Smooth muscle cell (in vitro differentiated cells): ENCODE data around the gene CELSR1. TPM values are rescaled to one million over a fixed set of nuclear protein-coding genes. Genes with fewer than 3 reads are reported as not detected.

Experiments
- DNase-seq: peaks from one replicate; lab custom pipeline; 2025; ENCODE audit not compliant: unreplicated experiment; lab: John Stamatoyannopoulos, UW
- H2AFZ ChIP-seq: fragments of 200-600 bp; sonication (generic); 2 replicates; pipeline ENCODE4 v1.6.0; 2016; ENCODE audit warnings: antibody characterized with exemption, low read depth, mild to moderate bottlenecking
- H3F3A ChIP-seq: fragments of 200-600 bp; sonication (generic); 2 replicates; pipeline ENCODE4 v1.6.0; 2017; ENCODE audit warnings: antibody characterized with exemption, low read depth
- H3K27ac ChIP-seq: fragments of 200-600 bp; sonication (generic); 2 replicates; pipeline ENCODE4 v1.5.1; 2016; ENCODE audit warnings: low read depth, mild to moderate bottlenecking
- H3K27me3 ChIP-seq: fragments of 200-600 bp; sonication (generic); 2 replicates; pipeline ENCODE4 v1.6.1; 2016; ENCODE audit warnings: low read depth, mild to moderate bottlenecking
- H3K36me3 ChIP-seq: fragments of 200-600 bp; sonication (generic); 2 replicates; pipeline ENCODE4 v1.5.1; 2016; ENCODE audit warnings: low read depth
- H3K4me1 ChIP-seq: fragments of 200-600 bp; sonication (generic); 2 replicates; pipeline ENCODE4 v1.5.1; 2016; ENCODE audit warnings: low read depth
- H3K4me2 ChIP-seq: fragments of 200-600 bp; sonication (generic); 2 replicates; pipeline ENCODE4 v1.6.0; 2016; ENCODE audit warnings: mild to moderate bottlenecking
- H3K4me3 ChIP-seq: fragments of 200-600 bp; sonication (generic); 2 replicates; pipeline ENCODE4 v1.5.1; 2016; ENCODE audit warnings: mild to moderate bottlenecking
- H3K79me2 ChIP-seq: fragments of 200-600 bp; sonication (generic); 2 replicates; pipeline ENCODE4 v1.6.0; 2016; ENCODE audit warnings: low read depth, mild to moderate bottlenecking
- H3K9ac ChIP-seq: fragments of 200-600 bp; sonication (generic); 2 replicates; pipeline ENCODE4 v1.6.0; 2016; ENCODE audit warnings: low read depth
- H3K9me3 ChIP-seq: fragments of 200-600 bp; sonication (generic); replicated peaks from 2 replicates; pipeline ENCODE4 v1.5.1; 2016; ENCODE audit warnings: low read depth
- H4K20me1 ChIP-seq: fragments of 200-600 bp; sonication (generic); 2 replicates; pipeline ENCODE4 v1.6.0; 2016; ENCODE audit warnings: low read depth
- CTCF ChIP-seq: fragments of 200-600 bp; sonication (generic); IDR thresholded peaks from 2 replicates; pipeline ENCODE4 v1.5.1; 2017; ENCODE audit warnings: borderline replicate concordance, mild to moderate bottlenecking, antibody characterized with exemption; ENCODE audit not compliant: insufficient read depth, poor library complexity, severe bottlenecking
- WGBS: methylation state at CpG from one replicate; pipeline ENCODE4 v1.1.7; 2016; ENCODE audit warnings: low lambda C conversion rate; 5-methylcytosine and 5-hydroxymethylcytosine counted together
- polyA plus RNA-seq: library from polyadenylated mRNA; unstranded; fragments of >200 nt; fragmentation: Nextera tagmentation; extraction: Ambion mirVana; gene quantifications from 2 replicates; pipeline ENCODE4 v1.2.1, GENCODE V29; 2016
- total RNA-seq: library from RNA; depleted of rRNA; stranded (reverse); fragments of >200 nt; gene quantifications from 2 replicates; pipeline ENCODE4 v1.2.3, GENCODE V29; 2014

The CELSR1 gene
- total and polyA plus RNA-seq, 2 experiments from 2014 or later = 3.6 to 15.2 TPM

DNA sequence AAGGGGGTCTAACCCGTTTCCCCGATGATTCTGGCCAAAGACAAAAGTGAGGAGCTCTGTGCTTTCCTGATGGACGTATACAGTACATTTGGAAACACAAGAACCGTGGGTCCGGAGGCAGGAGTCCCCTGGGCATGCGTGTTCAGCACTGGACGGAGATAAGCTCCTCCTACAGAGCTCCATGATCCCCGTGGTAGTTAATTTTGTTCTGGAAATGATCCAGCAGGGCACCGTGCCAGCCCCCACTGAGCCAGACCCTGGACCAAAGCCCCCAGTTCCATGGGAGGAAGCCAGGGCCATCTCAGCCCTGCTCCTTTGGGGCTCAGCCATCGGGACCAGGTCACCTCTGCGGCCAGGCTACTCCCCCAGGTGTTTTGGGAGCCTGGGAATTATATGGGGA lies 118.6 kb downstream of the CELSR1 start:
- Histone ChIP-seq H3K9ac (no peak overlapping the region), H3K4me1 (no peaks in the 10 kb centered on the region), H3K27ac (no peak overlapping the region), H3K27me3 (no peaks in the 10 kb centered on the region), H3K9me3 (no peaks in the 10 kb centered on the region), H2AFZ (no peak overlapping the region), H3K4me2 (no peak overlapping the region), H3K4me3 (no peak overlapping the region), H4K20me1 (no peaks in the 10 kb centered on the region), H3K36me3 (no peaks in the 10 kb centered on the region), H3F3A (no peaks in the 10 kb centered on the region), H3K79me2 (no peaks in the 10 kb centered on the region)
- no peak for TF ChIP-seq CTCF
- DNase-seq = no peak
- 85% methylated on average over 11 of the region's 11 CpGs for WGBS

GRCh38 chr22:46417769-46418168 lies 119.7 kb downstream of the CELSR1 start:
- no peaks in the 10 kb centered on the region for H3K4me1 ChIP-seq
- no peak for TF ChIP-seq CTCF
- no peaks in the 10 kb centered on the region for H3K36me3 ChIP-seq
- no peaks in the 10 kb centered on the region for H4K20me1 ChIP-seq
- H3K79me2 ChIP-seq = no peaks in the 10 kb centered on the region
- no peaks in the 10 kb centered on the region for H3K9me3 ChIP-seq
- H3K9ac ChIP-seq = no peak overlapping the region
- DNase-seq = no peak
- 92% methylated on average over 7 of the region's 7 CpGs for WGBS
- H2AFZ ChIP-seq = no peak overlapping the region
- no peak overlapping the region for H3K4me3 ChIP-seq
- H3K27ac ChIP-seq = no peak overlapping the region
- no peaks in the 10 kb centered on the region for H3K27me3 ChIP-seq
- no peak overlapping the region for H3K4me2 ChIP-seq
- no peaks in the 10 kb centered on the region for H3F3A ChIP-seq

DNA sequence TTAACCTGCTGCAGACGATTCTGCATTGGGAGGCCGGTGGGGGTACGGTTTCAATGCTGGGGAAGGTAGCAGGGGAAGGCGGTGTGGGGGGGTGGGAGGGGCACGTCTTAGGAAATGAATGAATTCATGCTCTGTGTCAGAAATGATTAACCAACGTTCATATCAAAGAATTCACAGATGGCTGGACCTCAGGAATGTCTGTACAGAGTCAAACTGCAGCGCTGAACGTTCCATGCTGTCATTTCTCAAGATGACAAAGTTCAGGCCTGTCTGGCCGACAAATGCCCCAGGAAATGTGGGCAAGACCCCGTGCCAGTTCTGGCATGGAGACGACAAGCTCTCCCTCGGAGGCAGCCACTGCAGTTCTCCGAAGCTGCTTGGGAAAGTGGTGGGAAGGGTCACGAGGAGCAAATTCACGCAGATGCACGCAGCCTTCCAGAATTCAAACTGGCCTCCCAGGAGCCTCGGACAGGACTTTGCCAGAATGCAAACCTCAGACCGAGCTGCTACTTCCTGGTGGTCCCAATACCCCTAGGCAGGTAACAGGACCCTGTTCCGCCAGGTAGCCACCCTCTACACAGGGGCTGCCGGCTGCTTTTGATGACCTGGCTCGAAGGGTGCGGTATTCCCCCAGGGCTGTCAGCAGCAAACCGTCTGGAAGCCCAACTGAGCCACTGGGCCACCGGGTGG lies 120.4 kb downstream of the CELSR1 start:
- Histone ChIP-seq H3K36me3 (no peaks in the 10 kb centered on the region), H3F3A (no peaks in the 10 kb centered on the region), H3K27me3 (no peaks in the 10 kb centered on the region), H3K4me2 (no peak overlapping the region), H2AFZ (no peak overlapping the region), H3K4me3 (no peak overlapping the region), H3K9ac (no peak overlapping the region), H3K4me1 (no peaks in the 10 kb centered on the region), H3K79me2 (no peaks in the 10 kb centered on the region), H4K20me1 (no peaks in the 10 kb centered on the region), H3K9me3 (no peaks in the 10 kb centered on the region), H3K27ac (no peak overlapping the region)
- 78% methylated on average over 24 of the region's 24 CpGs for WGBS
- DNase-seq = no peak
- no peak for TF ChIP-seq CTCF

GRCh38 chr22:46416520-46416871 lies 120.9 kb downstream of the CELSR1 start:
- Histone ChIP-seq H4K20me1 (no peaks in the 10 kb centered on the region), H3K79me2 (no peaks in the 10 kb centered on the region), H3K27me3 (no peaks in the 10 kb centered on the region), H3K27ac (no peak overlapping the region), H3K9me3 (no peaks in the 10 kb centered on the region), H3K9ac (no peak overlapping the region), H3K4me2 (no peak overlapping the region), H3K4me1 (no peaks in the 10 kb centered on the region), H3K36me3 (no peaks in the 10 kb centered on the region), H2AFZ (no peak overlapping the region), H3K4me3 (no peak overlapping the region), H3F3A (no peaks in the 10 kb centered on the region)
- no peak for TF ChIP-seq CTCF
- 95% methylated on average over 14 of the region's 14 CpGs for WGBS
- no peak for DNase-seq
